Breast epithelium (tissue), 3 donors: ENCODE measurements around the gene TOR1A.

Experiments
- POLR2A ChIP-seq: fragments of 450-650 bp; IDR thresholded peaks from one replicate; pipeline ENCODE4 v1.6.1; 2016; ENCODE audit warnings: antibody characterized with exemption, mild to moderate bottlenecking, moderate library complexity
- TF ChIP-seq, protein P1 (sequence below), 3 donors: fragments of 450-650 bp; IDR thresholded peaks; one replicate each; pipeline ENCODE4 v1.5.1; 2016 to 2017; ENCODE audit warnings: antibody characterized with exemption in 3 of 3, mild to moderate bottlenecking in 3 of 3, moderate library complexity in 3 of 3

DNA sequence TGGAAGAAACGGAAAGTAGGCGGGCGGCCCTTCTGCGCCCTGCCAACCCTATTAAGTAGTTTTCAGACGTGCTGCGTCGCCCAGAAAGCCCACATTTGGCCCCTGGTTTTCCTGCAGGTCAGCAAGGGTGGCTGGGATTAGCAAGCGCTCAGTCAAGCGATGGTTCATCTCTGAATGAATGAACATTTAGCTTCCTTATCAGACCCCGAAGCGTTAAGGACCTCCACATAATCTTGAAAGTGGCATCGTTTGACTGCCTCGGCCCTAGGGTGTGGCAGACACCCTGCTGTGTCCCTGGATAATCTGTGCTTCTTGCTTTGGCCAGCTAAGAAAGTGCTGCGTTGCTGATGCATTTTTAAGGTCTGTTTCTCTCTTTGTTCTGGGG, 20.3 kb downstream of the TOR1A start:
- TF ChIP-seq, protein P1, sequence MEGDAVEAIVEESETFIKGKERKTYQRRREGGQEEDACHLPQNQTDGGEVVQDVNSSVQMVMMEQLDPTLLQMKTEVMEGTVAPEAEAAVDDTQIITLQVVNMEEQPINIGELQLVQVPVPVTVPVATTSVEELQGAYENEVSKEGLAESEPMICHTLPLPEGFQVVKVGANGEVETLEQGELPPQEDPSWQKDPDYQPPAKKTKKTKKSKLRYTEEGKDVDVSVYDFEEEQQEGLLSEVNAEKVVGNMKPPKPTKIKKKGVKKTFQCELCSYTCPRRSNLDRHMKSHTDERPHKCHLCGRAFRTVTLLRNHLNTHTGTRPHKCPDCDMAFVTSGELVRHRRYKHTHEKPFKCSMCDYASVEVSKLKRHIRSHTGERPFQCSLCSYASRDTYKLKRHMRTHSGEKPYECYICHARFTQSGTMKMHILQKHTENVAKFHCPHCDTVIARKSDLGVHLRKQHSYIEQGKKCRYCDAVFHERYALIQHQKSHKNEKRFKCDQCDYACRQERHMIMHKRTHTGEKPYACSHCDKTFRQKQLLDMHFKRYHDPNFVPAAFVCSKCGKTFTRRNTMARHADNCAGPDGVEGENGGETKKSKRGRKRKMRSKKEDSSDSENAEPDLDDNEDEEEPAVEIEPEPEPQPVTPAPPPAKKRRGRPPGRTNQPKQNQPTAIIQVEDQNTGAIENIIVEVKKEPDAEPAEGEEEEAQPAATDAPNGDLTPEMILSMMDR (IDR thresholded peaks at IDR 0.05), result no peak
- no peak for TF ChIP-seq POLR2A
